ENCODE results near the gene SHISA2. TPM values are rescaled to one million over a fixed set of nuclear protein-coding genes. Genes with fewer than 3 reads are reported as not detected.

SHISA2 gene
- total RNA-seq, 2 donors from 2014 or later: 195 to 292 TPM

GRCh38 chr13:26054896-26055295, 3.1 kb upstream of the SHISA2 start:
- H3K36me3 Mint-ChIP-seq (ENCODE audit: low read depth): peaks cover 1% of the 10 kb centered on the region
- Histone ChIP-seq H3K9ac (ENCODE audit: extremely low read depth, low read length, poor library complexity, severe bottlenecking) (no peak overlapping the region), H3K27ac (ENCODE audit: low read depth, low read length) (no peak overlapping the region), H3K9me3 (ENCODE audit: control insufficient read depth, low read length) (no peaks in the 10 kb centered on the region), H3K27me3 (ENCODE audit: control insufficient read depth, insufficient read depth, low read length, poor library complexity, severe bottlenecking) (peaks cover 13% of the 10 kb centered on the region), H3K4me1 (ENCODE audit: control insufficient read depth, insufficient read depth, low read length) (no peaks in the 10 kb centered on the region), H3K36me3 (ENCODE audit: control insufficient read depth, insufficient read depth, low read length) (no peaks in the 10 kb centered on the region), H3K4me3 (ENCODE audit: low read length) (no peak overlapping the region)
- H3K27me3 Mint-ChIP-seq (ENCODE audit: insufficient read depth): peaks cover 11% of the 10 kb centered on the region
- no peak for DNase-seq
- no peak overlapping the region for H3K4me3 Mint-ChIP-seq
- H3K9me3 Mint-ChIP-seq: no peaks in the 10 kb centered on the region
- no peak overlapping the region for H3K27ac Mint-ChIP-seq
- peaks cover 5% of the 10 kb centered on the region for H3K4me1 Mint-ChIP-seq
- no peak for TF ChIP-seq CTCF (conservative IDR thresholded peaks at IDR 0.05)

- H3K9me3 Mint-ChIP-seq: no peaks in the 10 kb centered on the region
- H3K27ac Mint-ChIP-seq: no peak overlapping the region
- no peak for TF ChIP-seq CTCF (conservative IDR thresholded peaks at IDR 0.05)
- H3K4me1 Mint-ChIP-seq: no peaks in the 10 kb centered on the region
- Histone ChIP-seq H3K4me3 (ENCODE audit: low read length) (no peak overlapping the region), H3K36me3 (ENCODE audit: control insufficient read depth, insufficient read depth, low read length) (peaks cover 3% of the 10 kb centered on the region), H3K27me3 (ENCODE audit: control insufficient read depth, insufficient read depth, low read length, poor library complexity, severe bottlenecking) (peaks cover 13% of the 10 kb centered on the region), H3K9me3 (ENCODE audit: control insufficient read depth, low read length) (no peaks in the 10 kb centered on the region), H3K27ac (ENCODE audit: low read depth, low read length) (no peak overlapping the region), H3K4me1 (ENCODE audit: control insufficient read depth, insufficient read depth, low read length) (no peaks in the 10 kb centered on the region), H3K9ac (ENCODE audit: extremely low read depth, low read length, poor library complexity, severe bottlenecking) (no peak overlapping the region)
- DNase-seq: no peak
- H3K4me3 Mint-ChIP-seq: no peak overlapping the region
- peaks cover 15% of the 10 kb centered on the region for H3K36me3 Mint-ChIP-seq (ENCODE audit: low read depth)
- H3K27me3 Mint-ChIP-seq (ENCODE audit: insufficient read depth): peaks cover 13% of the 10 kb centered on the region
- WGBS, 2 experiments (ENCODE audit: insufficient coverage in 1 of 2, insufficient read length in 1 of 2): 92% methylated on average over 3 to 6 of the region's 6 CpGs
Observed at GRCh38 chr13:26053418-26053980, 1.7 kb upstream of the SHISA2 start.

GRCh38 chr13:26052337-26052736, 521 bp upstream of the SHISA2 start:
- Histone ChIP-seq H3K4me3 (ENCODE audit: low read length) (peak overlapping the region; percentile 92), H3K27ac (ENCODE audit: low read depth, low read length) (no peak overlapping the region), H3K36me3 (ENCODE audit: control insufficient read depth, insufficient read depth, low read length) (peaks cover 9% of the 10 kb centered on the region), H3K4me1 (ENCODE audit: control insufficient read depth, insufficient read depth, low read length) (no peaks in the 10 kb centered on the region), H3K9ac (ENCODE audit: extremely low read depth, low read length, poor library complexity, severe bottlenecking) (no peak overlapping the region), H3K9me3 (ENCODE audit: control insufficient read depth, low read length) (no peaks in the 10 kb centered on the region), H3K27me3 (ENCODE audit: control insufficient read depth, insufficient read depth, low read length, poor library complexity, severe bottlenecking) (peaks cover 13% of the 10 kb centered on the region)
- Mint-ChIP-seq H3K4me1 (peaks cover 4% of the 10 kb centered on the region), H3K27me3 (ENCODE audit: insufficient read depth) (peaks cover 13% of the 10 kb centered on the region), H3K27ac (no peak overlapping the region), H3K4me3 (peak overlapping the region; percentile 96), H3K36me3 (ENCODE audit: low read depth) (peaks cover 25% of the 10 kb centered on the region), H3K9me3 (no peaks in the 10 kb centered on the region)
- TF ChIP-seq CTCF (conservative IDR thresholded peaks at IDR 0.05): no peak
- 87 to 90% methylated on average over 8 to 10 of the region's 10 CpGs for WGBS, 2 experiments (ENCODE audit: insufficient coverage in 1 of 2, insufficient read length in 1 of 2)
- no peak for DNase-seq
